ENCODE data around the gene TRIP13.
"Not testable (repeated sequence)": the region's sequence is repeated elsewhere in the genome, so short reads cannot be mapped to it uniquely, and the experiment has no call there.

Gene TRIP13

DNA sequence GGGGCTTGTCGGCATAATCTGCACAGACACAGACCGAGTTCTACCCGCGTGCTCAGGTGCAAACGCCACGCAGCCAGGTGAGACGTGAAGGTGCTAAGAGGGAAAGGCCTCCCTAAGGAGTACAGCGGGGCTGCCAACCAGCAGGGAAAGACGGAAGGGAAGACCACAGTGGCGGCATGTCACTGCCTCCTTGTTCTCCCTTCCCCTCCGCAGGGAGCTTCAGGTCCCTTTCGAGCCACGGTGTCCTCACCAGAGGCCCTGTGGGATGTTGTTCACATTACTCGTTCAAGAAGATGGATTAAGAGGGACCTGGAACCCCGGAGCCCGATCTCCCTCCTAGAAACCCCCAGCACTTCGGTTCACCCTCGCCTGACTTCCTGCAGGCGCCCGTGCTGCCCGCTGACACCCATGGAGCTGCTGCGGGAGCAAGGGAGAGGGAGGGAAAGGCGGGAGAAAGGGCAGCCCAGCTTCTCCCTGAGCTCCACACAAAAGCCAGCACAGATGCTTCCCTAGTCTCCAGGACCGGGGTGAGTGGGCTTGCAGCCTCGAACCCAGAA is 769 bp upstream of the TRIP13 start:
- no peak for DNase-seq (ENCODE audit: low read depth)

DNA sequence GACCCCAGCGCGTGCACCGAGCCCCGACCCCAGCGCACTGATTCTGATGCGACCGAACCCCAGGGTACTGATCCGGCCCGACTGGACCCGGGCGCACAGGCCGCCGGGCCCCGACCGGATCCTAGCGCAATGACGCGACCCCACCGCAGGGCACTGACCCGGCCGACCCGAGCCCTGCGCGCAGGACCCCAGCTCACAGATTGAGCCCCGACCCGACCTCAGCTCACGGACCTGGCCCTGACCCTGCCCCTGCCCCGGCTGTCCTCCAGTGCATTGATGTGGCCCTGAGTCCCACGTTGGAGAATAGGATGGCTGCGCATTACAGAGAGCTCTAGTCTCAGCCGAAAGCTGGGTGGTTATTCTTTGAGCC is 438 bp downstream of the TRIP13 start:
- no peak for DNase-seq (ENCODE audit: low read depth)

GRCh38 chr5:893711-894110 is 1.0 kb downstream of the TRIP13 start:
- DNase-seq (ENCODE audit: low read depth) = no peak

- no peak for DNase-seq (ENCODE audit: low read depth)
These were observed 8.1 kb downstream of the TRIP13 start for GRCh38 chr5:900781-901180.

DNA sequence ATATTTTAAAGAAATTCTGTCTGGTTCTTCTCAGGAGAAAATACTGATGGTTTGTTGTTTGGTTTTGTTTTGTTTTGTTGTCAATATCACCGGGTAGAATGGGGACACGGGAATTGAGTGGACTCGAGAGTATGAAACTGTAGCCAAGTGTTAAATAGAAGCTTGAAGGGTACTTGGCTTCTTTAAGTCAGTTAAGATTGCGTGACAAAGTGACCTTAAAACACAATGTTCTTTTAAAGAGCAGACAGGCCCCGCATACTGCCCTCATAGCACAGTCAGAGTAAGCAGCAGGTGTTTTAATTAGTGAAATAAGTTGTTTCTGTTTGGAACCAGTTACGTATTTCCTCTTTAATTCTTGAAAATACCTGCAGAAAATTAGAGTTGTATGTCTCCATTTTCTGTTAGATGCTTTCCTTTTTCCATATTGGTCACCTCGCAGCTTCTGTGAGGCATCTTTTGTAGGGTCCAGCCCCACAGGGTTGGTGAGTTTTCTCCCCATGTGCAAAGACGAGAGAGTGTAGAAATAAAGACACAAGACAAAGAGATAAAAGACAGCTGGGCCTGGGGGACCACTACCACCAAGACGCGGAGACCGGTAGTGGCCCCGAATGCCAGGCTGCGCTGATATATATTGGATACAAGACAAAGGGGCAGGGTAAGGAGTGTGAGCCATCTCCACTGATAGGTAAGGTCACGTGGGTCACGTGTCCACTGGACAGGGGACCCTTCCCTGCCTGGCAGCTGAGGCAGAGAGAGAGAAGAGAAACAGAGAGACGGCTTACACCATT is 9.6 kb downstream of the TRIP13 start:
- no peak for DNase-seq (ENCODE audit: low read depth)

- DNase-seq (ENCODE audit: low read depth) = no peak
These were observed 11.0 kb downstream of the TRIP13 start for GRCh38 chr5:903756-904096.

DNA sequence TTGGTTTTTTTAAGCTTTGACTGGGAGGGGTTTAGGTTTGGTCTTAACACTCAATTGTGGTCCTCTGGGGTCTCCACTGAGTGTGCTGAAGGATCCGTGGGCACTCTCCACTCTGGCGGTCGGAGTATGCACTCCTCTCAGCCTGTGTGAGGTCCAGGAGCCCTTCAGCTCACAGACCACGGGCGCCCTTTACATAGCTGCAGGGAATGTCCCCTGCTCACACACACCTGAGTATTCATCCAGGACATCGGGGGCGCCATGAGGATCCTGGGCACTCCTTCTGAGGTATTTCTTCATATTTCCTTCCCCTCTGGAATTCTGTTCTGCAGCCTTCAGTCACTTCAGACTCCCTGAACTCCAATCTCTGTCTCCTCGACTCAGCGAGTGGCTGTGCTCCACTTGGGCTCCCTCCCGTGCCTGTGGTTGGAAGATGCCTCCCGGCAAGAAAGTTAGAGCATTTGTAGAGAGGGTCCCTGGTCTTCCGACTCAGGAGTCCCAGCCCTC is 12.5 kb downstream of the TRIP13 start:
- no peak for DNase-seq (ENCODE audit: low read depth)

DNA sequence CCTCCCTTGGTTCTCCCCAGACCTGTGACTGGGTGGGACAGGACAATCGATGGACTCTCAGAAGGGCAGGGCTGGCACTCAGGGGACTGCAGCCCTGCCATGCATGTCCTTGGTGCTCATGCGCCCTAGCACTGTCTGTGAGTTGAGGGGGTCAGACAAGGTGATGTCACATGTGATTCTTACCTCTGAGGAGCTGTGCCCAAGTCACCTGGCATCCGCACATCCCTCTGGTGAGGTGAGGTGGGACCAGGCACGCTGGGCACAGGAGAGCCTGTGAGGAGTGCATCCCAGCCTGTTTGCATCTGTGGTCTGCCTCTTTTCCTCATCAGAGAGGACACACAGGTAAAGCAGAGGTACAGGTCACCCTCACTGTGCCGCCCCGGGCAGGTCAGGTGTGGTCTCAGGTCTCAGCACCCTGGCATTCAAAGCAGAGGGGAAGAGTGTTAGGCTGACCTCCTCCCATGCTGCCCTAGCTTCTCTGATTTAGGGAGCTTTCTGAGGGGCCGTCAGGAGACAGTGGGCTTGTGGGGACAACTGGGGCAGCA is 14.8 kb downstream of the TRIP13 start:
- no peak for DNase-seq (ENCODE audit: low read depth)

DNA sequence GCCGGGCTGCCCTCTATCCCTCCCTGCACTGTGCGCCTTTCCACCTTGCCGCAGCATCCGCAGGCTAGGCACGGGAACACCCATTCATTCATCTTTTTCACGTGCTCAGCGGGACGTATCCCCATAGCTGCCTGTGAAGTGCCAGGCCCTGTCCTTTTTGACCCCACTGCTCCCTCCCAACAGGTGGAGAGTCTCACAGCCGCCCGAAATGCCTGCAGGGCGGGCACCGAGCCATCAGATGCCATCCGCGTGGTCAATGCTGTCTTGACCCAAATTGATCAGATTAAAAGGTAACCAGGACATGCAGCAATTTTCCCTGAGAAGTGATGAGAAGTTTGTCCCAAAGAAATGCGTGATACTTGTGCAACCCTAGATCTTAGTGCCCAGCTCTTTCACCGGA is 15.5 kb downstream of the TRIP13 start:
- DNase-seq (ENCODE audit: low read depth) = no peak

DNA sequence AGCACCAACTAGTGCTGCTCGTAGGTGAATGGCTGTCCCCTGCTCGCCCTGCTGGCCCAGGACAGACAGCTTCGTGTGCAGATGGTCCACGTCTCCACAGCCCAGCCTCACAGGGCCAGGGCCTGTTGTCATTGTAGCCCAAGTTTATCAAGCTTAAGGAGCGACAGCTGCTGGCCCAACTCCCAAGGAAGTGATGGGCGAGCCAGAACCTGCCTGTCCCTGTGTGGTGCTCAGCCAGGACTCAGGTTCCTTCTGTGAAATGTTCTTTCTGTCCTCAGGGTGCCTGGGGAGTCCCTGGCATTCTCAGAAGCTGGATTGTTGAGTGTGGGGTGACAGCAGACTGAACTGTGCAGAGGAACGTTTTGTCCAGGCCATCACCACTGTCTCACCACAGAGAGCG is 16.4 kb downstream of the TRIP13 start:
- DNase-seq (ENCODE audit: low read depth) = no peak

- DNase-seq (ENCODE audit: low read depth) = no peak
These were observed 17.5 kb downstream of the TRIP13 start for GRCh38 chr5:909994-910768.

- no peak for DNase-seq (ENCODE audit: low read depth)
These were observed 18.1 kb downstream of the TRIP13 start for GRCh38 chr5:910769-911160.

- DNase-seq (ENCODE audit: low read depth) = no peak
These were observed 18.9 kb downstream of the TRIP13 start for GRCh38 chr5:911601-912000.

- DNase-seq (ENCODE audit: low read depth) = no peak
These were observed 19.8 kb downstream of the TRIP13 start for GRCh38 chr5:912280-913091.

DNA sequence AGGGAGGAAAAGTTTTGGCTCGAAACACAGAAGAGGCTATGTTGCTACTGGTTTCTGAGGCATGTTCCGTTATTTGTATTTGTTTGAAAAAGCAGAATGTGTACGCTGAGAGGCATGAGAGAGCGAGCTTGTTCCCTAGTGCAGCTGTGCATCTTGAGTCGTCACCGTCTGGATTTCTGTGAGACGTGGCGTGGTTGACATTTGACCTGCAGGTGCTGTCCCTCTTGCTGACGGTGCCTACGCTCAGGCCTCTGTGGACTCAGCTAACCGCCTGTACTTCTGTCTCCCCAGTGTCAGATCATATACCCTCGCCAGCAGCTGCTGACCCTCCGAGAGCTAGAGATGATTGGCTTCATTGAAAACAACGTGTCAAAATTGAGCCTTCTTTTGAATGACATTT is 21.5 kb downstream of the TRIP13 start:
- DNase-seq (ENCODE audit: low read depth) = no peak

GRCh38 chr5:914612-915011 is 21.9 kb downstream of the TRIP13 start:
- DNase-seq (ENCODE audit: low read depth) = no peak

GRCh38 chr5:915346-915745 is 22.7 kb downstream of the TRIP13 start:
- not testable (repeated sequence) for DNase-seq (ENCODE audit: low read depth)

- no peak for DNase-seq (ENCODE audit: low read depth)
These were observed 23.3 kb downstream of the TRIP13 start for GRCh38 chr5:915946-916345.

DNA sequence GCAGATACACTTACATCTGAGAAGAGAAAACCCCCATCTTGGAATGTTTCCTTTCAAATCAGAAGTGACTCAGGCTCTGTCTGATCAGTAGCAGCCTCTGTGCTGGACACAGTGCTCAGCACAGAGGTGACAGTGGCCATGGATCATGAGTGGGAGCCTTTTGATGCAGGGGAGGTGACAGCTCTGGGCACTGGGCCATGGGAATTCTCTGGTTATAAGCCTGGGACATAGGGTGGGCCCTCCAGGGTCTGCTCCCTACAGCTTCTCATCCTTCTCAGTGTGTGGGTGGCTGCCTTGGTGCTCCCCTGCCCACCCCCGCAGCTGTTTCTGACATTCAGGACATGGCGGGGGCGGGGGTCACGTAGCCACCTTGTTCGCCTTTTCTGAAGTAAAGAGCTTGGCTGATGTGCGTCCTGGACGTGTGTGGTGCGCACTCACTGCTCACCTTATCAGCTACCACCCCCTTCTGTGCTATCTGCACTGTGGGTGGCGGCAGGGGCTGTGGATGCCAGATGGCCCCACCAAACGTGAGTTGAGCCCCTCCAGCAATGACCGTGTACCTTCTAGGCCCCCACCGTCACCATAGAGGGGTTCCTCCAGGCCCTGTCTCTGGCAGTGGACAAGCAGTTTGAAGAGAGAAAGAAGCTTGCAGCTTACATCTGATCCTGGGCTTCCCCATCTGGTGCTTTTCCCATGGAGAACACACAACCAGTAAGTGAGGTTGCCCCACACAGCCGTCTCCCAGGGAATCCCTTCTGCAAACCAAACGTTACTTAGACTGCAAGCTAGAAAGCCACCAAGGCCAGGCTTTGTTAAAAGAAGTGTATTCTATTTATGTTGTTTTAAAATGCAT is 24.0 kb downstream of the TRIP13 start:
- DNase-seq (ENCODE audit: low read depth) = no peak

- not testable (repeated sequence) for DNase-seq (ENCODE audit: low read depth)
These were observed 26.0 kb downstream of the TRIP13 start for GRCh38 chr5:918717-919116.

DNA sequence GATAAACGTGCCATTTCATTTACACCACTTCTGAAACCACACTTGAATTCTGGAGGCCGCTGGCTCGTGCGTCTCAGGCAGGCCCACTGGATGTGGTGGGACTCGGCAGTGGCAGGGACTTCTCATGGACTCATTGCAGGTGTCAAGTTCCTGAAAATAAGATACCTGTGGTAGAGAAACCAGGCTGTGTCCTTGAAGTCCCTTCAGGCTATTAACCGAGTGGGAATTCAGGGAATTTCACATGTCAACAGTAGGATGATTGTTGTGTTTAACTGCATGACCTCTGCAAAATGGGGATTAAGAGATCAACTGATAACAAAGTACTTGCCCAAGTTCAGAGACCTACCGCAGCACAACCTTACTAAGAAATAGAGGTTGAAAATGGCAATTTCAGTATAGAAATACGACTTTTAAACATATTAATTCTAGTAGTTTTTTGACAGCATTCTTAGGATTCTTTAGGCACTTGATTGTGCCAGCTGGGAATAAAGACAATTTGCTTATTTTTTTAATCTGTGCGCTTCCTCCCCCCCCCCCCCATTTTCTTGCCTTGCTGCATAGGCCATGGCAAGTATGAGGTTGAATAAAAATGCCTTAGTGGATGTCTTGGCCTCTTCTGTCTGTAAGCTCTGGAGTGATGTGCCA is 26.8 kb downstream of the TRIP13 start:
- DNase-seq (ENCODE audit: low read depth) = no peak
